ENCODE measurements around the gene HNRNPR.
"Not testable (repeated sequence)": the region's sequence is repeated elsewhere in the genome, so short reads cannot be mapped to it uniquely, and the experiment has no call there.

Gene HNRNPR

GRCh38 chr1:23330846-23331245 lies 13.2 kb downstream of the HNRNPR start:
- no peak for DNase-seq (ENCODE audit: low spot score)

- no peak for DNase-seq (ENCODE audit: low spot score)
These were observed 18.7 kb downstream of the HNRNPR start for GRCh38 chr1:23325393-23325792.

- no peak for DNase-seq (ENCODE audit: low spot score)
These were observed 21.3 kb downstream of the HNRNPR start for GRCh38 chr1:23322770-23323169.

GRCh38 chr1:23310280-23310679 lies 33.8 kb downstream of the HNRNPR start:
- DNase-seq (ENCODE audit: low spot score) = not testable (repeated sequence)

GRCh38 chr1:23304140-23304620 lies 39.9 kb downstream of the HNRNPR start:
- DNase-seq (ENCODE audit: low spot score) = no peak

- no peak for DNase-seq (ENCODE audit: low spot score)
These were observed 40.6 kb downstream of the HNRNPR start for GRCh38 chr1:23303524-23303923.

GRCh38 chr1:23296931-23297330 lies 47.2 kb downstream of the HNRNPR start:
- DNase-seq (ENCODE audit: low spot score) = no peak

- no peak for DNase-seq (ENCODE audit: low spot score)
These were observed 52.4 kb downstream of the HNRNPR start for GRCh38 chr1:23291706-23292105.

- no peak for DNase-seq (ENCODE audit: low spot score)
These were observed 53.1 kb downstream of the HNRNPR start for GRCh38 chr1:23290836-23291565.

GRCh38 chr1:23288671-23289070 lies 55.4 kb downstream of the HNRNPR start:
- no peak for DNase-seq (ENCODE audit: low spot score)

- no peak for DNase-seq (ENCODE audit: low spot score)
These were observed 55.9 kb downstream of the HNRNPR start for GRCh38 chr1:23288201-23288600.

- DNase-seq (ENCODE audit: low spot score) = no peak
These were observed 57.7 kb downstream of the HNRNPR start for GRCh38 chr1:23286401-23286800.

- DNase-seq (ENCODE audit: low spot score) = no peak
These were observed 60.1 kb downstream of the HNRNPR start for GRCh38 chr1:23283667-23284602.

GRCh38 chr1:23282957-23283356 lies 61.1 kb downstream of the HNRNPR start:
- DNase-seq (ENCODE audit: low spot score) = no peak

- DNase-seq (ENCODE audit: low spot score) = no peak
These were observed 65.4 kb downstream of the HNRNPR start for GRCh38 chr1:23278717-23279116.

GRCh38 chr1:23276531-23276930 lies 67.6 kb downstream of the HNRNPR start:
- DNase-seq (ENCODE audit: low spot score) = no peak

- no peak for DNase-seq (ENCODE audit: low spot score)
These were observed 70.0 kb downstream of the HNRNPR start for GRCh38 chr1:23274134-23274505.

- DNase-seq (ENCODE audit: low spot score) = no peak
These were observed 70.5 kb downstream of the HNRNPR start for GRCh38 chr1:23273450-23274133.

GRCh38 chr1:23263380-23263887 lies 80.7 kb downstream of the HNRNPR start:
- no peak for DNase-seq (ENCODE audit: low spot score)

- not testable (repeated sequence) for DNase-seq (ENCODE audit: low spot score)
These were observed 86.0 kb downstream of the HNRNPR start for GRCh38 chr1:23258082-23258481.

- not testable (repeated sequence) for DNase-seq (ENCODE audit: low spot score)
These were observed 86.7 kb downstream of the HNRNPR start for GRCh38 chr1:23257371-23257770.

Data from ecto neural progenitor cell (in vitro differentiated cells).